Stimulated activated naive CD4-positive, alpha-beta T cell treated with Interleukin-2 at 50 U/mL for 16 hours (primary cell): ENCODE results near the gene CC2D2B.
A peak's percentile ranks its signal among the peaks of the same experiment; 100 is the strongest.
"Not testable (repeated sequence)": the region's sequence is repeated elsewhere in the genome, so short reads cannot be mapped to it uniquely, and the experiment has no call there.

Source experiments
- DNase-seq: peaks from one replicate; lab custom pipeline; 2025; lab: John Stamatoyannopoulos, UW

CC2D2B gene

GRCh38 chr10:96017191-96017687 is 109.5 kb downstream of the CC2D2B start:
- no peak for DNase-seq

GRCh38 chr10:96021332-96021731 is 113.6 kb downstream of the CC2D2B start:
- no peak for DNase-seq

- no peak for DNase-seq
These were observed 115.0 kb downstream of the CC2D2B start for GRCh38 chr10:96022739-96023138.

DNA sequence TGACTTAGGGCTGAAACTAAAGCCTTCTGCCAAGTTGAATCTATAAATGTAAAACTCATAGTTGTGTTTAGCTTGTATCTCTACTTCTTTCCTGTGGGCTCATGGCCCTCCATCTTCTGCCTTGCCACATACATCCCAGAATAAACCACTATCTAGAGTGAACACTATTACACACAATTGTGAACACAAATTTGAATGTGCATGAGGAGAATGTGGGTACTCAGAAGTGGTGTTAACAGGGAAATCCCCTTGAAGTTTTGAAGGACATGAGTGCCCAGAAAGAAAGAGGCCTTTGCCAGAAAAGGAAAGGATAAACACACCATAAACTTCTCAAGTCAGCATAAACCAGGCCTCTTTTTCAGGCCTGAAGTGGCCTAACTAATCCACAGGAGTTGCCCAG is 115.4 kb downstream of the CC2D2B start:
- no peak for DNase-seq

DNA sequence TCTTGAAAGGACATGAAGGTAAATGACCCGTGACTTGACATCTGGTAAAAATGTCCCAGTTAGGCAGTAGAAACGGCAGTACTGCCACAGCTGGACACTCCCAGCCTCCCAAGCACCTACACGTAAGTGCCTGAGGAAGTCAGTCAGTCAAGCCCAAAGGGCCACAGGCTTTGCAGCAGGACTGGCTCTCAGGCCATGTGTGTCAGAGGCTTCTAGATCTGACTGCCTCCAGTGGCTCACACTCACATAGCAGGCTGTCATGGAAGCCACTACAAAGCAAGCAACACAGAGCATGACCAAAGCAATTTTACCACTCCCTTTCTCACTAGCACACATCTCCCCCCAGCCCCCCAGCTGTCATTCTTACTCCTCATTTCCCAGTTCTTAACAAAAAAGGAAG is 117.8 kb downstream of the CC2D2B start:
- DNase-seq: no peak

DNA sequence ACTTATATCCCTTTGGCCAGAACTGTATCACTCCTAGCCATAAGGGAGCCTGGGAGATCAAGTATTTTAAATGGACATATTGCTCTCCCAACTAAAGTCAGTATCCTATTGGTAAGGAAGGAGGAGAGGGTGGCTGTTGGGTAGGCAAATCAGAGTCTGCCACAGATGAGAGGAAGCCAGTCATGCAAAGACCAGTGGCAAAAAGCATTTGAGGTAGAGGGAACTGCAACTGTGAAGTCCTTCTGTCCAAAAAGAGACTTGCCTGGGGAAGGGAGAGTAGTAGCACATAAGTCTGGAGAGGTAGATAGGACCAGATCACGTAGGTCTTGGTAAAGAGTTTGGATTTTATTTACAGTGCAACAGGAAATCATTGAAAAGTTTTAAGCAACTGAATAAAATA is 126.8 kb downstream of the CC2D2B start:
- no peak for DNase-seq

- DNase-seq: no peak
These were observed 131.0 kb downstream of the CC2D2B start for GRCh38 chr10:96038476-96039387.

GRCh38 chr10:96041146-96041545 is 133.4 kb downstream of the CC2D2B start:
- no peak for DNase-seq

- DNase-seq: peak; percentile 79
These were observed 135.5 kb downstream of the CC2D2B start, which contains the start of gene CCNJ for GRCh38 chr10:96043033-96043892. Gene CCNJ (plus strand): TSS chr10:96043583. CDS start chr10:96044394, 811 bp downstream.

GRCh38 chr10:96043893-96044715 is 136.3 kb downstream of the CC2D2B start:
- DNase-seq: peak; percentile 50

GRCh38 chr10:96044736-96045135 is 137.0 kb downstream of the CC2D2B start:
- no peak for DNase-seq

DNA sequence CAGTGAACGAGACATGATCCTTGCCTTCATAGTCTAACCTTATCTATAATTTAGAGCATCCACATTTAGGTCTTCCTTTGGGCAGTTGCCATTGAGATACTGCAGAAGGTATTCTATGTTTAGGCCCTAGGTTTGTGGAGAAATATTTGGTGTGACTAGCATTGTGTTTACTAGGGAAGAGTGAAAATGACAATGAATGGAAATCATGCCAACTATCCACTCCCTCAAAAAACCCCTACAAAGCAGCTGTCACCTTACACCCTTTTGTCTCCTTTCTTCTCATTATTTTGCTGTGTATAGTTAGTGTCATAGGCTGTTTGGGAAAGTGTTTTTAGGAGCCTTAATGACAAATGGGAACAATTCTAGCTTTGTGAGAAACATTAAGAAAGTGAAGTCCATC is 138.8 kb downstream of the CC2D2B start:
- no peak for DNase-seq

DNA sequence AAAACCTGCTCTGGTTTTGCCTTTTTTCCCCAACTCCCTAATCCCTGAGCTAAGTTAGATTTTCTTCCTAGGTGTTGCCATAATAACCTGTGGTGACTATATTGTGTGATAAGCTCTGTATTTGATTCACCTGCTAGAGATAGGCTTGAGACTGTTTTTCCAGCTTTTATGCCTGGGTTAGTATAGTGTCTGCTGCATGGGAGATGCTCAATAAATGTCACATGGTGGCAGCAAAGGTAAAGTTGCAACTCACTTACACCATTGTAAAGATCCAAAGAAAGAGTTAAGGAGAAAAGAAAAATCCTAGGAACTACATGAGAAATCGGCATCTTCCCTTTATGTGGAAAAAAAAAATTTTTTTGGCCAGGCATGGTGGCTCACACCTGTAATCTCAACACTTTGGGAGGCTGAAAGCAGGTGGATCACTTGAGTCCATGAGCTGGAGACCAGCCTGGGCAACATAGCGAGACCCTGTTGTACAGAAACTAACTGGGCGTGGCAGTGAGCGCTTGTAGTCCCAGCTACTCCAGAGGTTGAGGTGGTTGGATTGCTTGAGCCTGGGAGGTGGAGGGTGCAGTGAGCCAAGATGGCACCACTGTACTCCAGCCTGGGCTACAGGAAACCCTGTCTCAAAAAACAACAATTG is 139.4 kb downstream of the CC2D2B start:
- no peak for DNase-seq

GRCh38 chr10:96047925-96048324 is 140.2 kb downstream of the CC2D2B start:
- DNase-seq: not testable (repeated sequence)

DNA sequence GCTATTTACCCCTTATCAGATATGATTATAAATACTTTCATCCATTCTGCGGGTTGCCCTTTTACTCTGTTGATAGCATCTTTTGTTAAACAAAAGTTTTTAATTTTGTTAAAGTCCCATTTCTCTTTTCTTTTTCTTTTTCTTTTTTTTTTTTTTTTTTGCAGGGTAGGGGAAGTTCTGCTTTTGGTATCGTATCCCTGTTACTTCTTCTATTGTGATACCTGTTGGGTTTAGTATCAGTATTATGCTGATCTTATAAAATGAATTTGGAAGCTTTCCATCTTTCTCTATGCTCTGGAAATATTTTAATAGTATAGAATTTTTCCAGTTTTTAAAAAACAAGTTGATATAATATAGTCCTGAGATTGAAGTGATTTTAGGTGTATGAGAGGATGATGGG is 141.6 kb downstream of the CC2D2B start:
- no peak for DNase-seq

DNA sequence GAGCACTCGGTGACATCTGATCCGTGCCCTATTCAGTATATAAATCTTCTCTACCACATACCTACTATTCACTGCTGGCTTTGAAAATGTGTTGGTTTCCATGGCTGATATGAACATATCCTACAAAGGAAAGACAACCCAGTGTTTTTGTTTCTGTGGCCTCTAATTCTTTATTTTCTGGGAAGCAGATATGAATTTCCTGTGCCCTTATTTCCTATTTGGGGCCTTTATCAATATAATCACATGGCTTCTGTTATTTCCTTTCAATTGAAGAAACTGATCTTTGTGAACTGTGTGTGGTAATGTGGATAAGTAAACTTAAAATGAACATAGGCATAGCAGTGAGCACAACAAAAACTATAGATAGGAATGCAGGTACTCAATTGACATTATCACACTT is 146.2 kb downstream of the CC2D2B start:
- no peak for DNase-seq

GRCh38 chr10:96056787-96057186 is 149.0 kb downstream of the CC2D2B start:
- no peak for DNase-seq

GRCh38 chr10:96061232-96061631 is 153.5 kb downstream of the CC2D2B start:
- DNase-seq: no peak

GRCh38 chr10:96072674-96073073 is 164.9 kb downstream of the CC2D2B start:
- no peak for DNase-seq

DNA sequence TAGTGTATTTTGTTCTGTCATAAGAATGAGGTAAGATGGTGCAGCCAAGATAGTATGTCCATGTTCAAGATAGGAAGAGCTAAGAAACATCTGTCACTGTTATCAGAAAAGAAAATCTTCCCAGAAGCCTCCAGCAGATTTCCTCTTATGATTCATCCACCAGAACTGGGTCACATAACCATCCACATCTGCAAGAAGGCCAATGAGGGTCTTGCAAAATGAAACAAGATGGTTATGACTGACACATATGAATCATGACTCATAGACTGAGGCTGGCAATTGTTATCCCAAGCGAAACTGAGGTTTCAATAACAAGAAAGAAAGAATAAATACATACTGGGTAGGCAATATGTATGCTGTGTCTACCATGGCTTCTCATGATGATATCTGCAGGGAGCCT is 165.9 kb downstream of the CC2D2B start:
- DNase-seq: no peak

DNA sequence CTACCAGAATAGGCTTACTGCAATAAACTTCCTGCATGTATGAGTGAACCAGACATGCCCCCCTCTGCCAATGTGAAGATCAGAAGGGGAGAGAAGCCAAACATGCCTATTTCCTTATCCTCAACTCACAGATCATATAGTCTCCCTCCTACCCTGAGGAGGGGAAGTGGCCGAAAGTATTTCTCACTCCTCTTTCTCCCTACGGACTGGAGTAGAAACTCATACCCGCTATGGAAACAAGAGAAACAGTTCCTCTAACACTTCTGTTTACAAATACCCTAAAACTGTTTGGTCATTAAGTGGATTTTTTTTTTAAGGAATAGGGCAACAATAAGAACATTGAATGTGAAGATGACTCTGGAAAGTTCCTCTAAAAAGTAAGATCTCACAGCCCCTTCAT is 167.0 kb downstream of the CC2D2B start:
- DNase-seq: no peak
